ENCODE measurements around the gene TMIGD2.
"Not testable (repeated sequence)": the region's sequence is repeated elsewhere in the genome, so short reads cannot be mapped to it uniquely, and the experiment has no call there.

The TMIGD2 gene

GRCh38 chr19:4302243-4302640, at the start of gene TMIGD2:
TSS of gene TMIGD2 (minus strand) at chr19:4302389. CDS start at chr19:4302385, 4 bp downstream.
- TF ChIP-seq CTCF (IDR thresholded peaks at IDR 0.05; ENCODE audit: insufficient read depth, low read depth, low read length, missing control alignments), result no peak
- DNase-seq (ENCODE audit: low read depth), result no peak
- H3K4me3 ChIP-seq (ENCODE audit: low read depth, low read length), result no peak within 1 kb of the TSS

- no peak overlapping the region for H3K4me3 ChIP-seq (ENCODE audit: low read depth, low read length)
- TF ChIP-seq CTCF (IDR thresholded peaks at IDR 0.05; ENCODE audit: insufficient read depth, low read depth, low read length, missing control alignments), result no peak
- DNase-seq (ENCODE audit: low read depth), result no peak
Measured at GRCh38 chr19:4350726-4351125, 48.5 kb upstream of the TMIGD2 start.

GRCh38 chr19:4350111-4350510, 47.9 kb upstream of the TMIGD2 start:
- no peak for TF ChIP-seq CTCF (IDR thresholded peaks at IDR 0.05; ENCODE audit: insufficient read depth, low read depth, low read length, missing control alignments)
- no peak for DNase-seq (ENCODE audit: low read depth)
- H3K4me3 ChIP-seq (ENCODE audit: low read depth, low read length), result no peak overlapping the region

- DNase-seq (ENCODE audit: low read depth); H3K4me3 ChIP-seq (ENCODE audit: low read depth, low read length): not testable (repeated sequence)
Measured at GRCh38 chr19:4349225-4349624, 47.0 kb upstream of the TMIGD2 start.

GRCh38 chr19:4347521-4347920, 45.3 kb upstream of the TMIGD2 start:
- H3K4me3 ChIP-seq (ENCODE audit: low read depth, low read length), result no peak overlapping the region
- no peak for DNase-seq (ENCODE audit: low read depth)

GRCh38 chr19:4346020-4346383, 43.8 kb upstream of the TMIGD2 start:
- no peak for TF ChIP-seq CTCF (IDR thresholded peaks at IDR 0.05; ENCODE audit: insufficient read depth, low read depth, low read length, missing control alignments)
- no peak overlapping the region for H3K4me3 ChIP-seq (ENCODE audit: low read depth, low read length)
- DNase-seq (ENCODE audit: low read depth), result no peak

More at GRCh38 chr19:4347521-4347920, 45.3 kb upstream of the TMIGD2 start:
- no peak for TF ChIP-seq CTCF (IDR thresholded peaks at IDR 0.05; ENCODE audit: insufficient read depth, low read depth, low read length, missing control alignments)

GRCh38 chr19:4345342-4346019, 43.3 kb upstream of the TMIGD2 start:
- no peak for TF ChIP-seq CTCF (IDR thresholded peaks at IDR 0.05; ENCODE audit: insufficient read depth, low read depth, low read length, missing control alignments)
- no peak overlapping the region for H3K4me3 ChIP-seq (ENCODE audit: low read depth, low read length)
- no peak for DNase-seq (ENCODE audit: low read depth)
